DMS 273 (cell line): ENCODE results near the gene DIPK1C.
"Not testable (repeated sequence)": the region's sequence is repeated elsewhere in the genome, so short reads cannot be mapped to it uniquely, and the experiment has no call there.

ENCODE experiments used
- DNase-seq: peaks from one replicate; lab custom pipeline; 2025; ENCODE audit not compliant: unreplicated experiment; lab: John Stamatoyannopoulos, UW

The DIPK1C gene

DNA sequence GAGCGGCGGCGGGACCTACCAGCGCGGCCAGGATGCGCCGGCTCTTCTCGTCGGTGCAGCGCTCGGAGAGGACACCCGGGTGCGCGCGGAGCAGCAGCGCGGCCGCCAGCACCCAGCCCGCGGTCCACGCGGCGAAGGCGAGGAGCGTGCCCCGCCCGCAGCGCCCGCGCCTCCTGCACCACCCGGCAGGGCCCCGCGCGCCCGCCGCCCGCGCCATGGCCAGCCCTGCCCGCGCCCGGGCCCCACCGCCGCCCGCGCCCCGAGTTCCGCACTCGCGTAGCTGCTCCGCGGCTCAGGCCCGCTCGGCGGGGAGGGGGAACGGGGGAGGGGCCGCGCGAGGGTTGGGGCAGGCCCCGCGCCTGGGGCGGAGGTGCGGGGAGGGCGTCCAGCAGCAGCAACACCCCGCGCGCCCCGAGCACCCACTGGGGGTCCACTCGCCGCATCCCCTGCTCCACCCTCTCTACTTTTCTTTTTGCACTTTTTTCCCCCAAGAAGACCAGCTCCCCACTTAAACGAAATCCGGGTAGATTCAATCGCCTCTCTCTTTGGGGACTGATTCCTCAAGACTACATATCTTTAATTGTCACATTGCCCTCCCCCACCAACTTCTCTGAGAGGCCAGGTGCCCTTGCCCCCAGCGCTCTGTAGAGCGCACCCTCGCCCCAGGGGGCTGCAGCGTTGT, at the start of gene DIPK1C:
DIPK1C (minus strand) TSS at position 266 of the 682 bp plus-strand sequence; CDS start at position 217, 49 bp downstream.
- peak; percentile 37 for DNase-seq

DNA sequence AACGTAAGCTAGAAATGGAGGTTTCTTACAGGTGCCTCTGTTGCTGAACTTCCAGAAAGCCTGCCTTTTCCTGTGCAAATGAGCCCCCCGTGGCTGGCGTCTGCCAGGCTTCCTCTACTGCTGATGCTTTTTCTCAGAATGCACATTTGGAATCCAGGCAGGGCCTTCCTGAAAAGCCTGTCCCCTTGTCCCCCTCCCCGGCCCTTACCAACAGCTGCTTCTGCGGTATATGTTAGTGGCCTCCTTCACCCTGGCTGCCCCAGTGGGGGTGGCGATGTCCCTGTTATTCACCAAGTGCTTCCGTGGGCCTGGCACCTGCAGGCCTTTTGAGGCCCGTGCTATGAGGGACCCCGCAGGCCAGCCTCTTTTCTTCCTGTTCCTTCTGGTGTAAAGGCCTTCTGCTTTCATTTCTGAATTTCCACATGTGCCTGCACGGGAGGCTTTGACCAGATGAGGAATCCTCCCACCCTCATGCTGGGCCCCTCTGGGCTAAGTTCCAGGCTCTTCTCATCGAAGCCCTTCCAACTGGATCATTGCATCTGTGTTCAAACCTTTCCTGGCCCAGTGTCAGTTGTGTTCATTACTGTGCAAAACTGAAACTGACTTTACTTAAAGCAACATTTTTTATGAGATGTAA, 49.5 kb upstream of the DIPK1C start:
- DNase-seq = no peak

DNA sequence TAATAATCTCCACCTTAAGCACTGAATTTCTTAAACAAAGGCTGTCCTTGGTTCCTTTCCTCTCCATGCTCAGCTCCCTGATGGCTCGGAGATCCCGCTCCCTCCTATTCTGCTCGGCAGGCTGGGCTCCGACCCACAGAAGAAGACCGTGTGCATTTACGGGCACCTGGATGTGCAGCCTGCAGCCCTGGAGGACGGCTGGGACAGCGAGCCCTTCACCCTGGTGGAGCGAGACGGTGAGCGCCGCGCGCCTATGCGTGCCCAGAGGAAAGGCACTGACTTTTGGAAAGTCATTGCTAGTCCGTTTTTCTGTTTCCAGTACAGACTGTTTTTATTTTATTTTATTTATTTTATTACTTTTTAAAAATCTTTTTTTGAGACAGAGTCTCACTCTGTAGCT, 48.7 kb upstream of the DIPK1C start:
- DNase-seq = no peak

DNA sequence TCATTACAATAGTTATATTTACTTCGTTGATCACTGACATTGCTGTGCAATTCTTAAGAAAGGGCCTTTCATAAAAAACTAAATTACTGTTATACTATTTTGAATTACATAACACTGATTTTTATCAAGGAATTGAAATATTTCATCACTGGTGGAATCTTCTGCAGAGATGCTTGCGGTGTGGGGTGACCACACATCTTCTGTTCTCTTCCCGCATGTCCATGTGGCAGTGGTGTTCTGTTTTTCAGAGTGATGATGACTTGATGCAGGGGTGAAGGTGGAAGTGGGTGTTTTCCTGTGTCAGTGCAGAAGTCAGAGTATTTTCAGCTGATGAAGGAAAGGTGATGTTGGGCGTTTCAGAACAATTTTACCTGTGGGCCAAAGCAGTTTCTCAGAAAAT, 46.0 kb upstream of the DIPK1C start:
- DNase-seq = no peak

DNA sequence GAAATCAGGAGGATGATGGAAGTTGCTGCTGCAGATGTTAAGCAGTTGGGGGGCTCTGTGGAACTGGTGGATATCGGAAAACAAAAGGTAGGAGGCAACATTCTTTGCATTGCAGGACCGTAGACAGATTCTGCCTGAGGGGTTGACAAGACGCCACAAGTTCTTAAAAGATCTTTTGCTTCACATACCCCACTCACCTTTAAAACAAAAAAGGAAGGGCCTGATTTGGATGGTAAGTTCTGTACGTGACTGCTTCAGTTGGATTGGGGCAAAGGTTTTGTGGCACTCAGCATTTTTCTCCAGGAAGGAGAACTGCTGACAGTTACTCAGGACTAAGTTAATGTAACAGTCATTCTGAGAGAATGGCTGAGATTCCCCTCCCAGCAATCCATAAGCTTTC, 44.3 kb upstream of the DIPK1C start:
- DNase-seq = no peak

DNA sequence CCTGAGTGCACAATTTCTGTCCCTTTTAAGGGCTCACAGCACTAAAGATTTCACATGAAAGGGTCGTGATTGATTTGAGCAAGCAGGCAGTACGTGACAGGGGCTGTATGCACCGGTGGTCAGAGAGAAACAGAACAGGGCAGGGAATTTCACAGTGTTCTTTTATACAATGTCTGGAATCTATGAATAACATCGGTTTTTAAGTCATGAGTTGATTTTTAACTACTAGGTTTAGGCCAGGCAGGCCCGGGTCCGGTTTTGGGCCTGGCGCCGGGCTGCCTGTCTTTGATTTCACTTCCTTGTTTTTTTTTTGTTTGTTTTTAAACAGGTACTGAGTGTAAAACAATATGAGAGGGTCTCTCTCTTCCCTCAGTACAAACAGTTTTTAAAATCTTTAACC, 43.7 kb upstream of the DIPK1C start:
- not testable (repeated sequence) for DNase-seq

DNA sequence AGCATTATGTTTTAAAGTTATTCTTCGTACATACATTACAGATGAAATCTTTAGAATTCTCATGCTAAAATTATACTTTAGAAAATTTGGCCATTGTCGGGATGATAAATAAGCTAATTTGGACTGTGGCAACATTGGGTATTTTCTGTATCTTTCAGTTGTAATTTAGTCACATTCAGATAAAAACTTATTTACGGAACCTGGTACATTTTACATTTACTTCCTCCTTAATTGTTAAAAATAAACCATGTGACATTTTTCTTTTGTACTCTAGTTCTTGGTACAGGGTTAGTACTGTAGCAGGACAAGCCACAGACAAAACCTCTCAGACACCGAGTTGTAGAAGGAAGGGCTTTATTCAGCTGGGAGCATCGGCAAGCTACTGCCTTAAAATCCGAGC, 43.3 kb upstream of the DIPK1C start:
- no peak for DNase-seq

DNA sequence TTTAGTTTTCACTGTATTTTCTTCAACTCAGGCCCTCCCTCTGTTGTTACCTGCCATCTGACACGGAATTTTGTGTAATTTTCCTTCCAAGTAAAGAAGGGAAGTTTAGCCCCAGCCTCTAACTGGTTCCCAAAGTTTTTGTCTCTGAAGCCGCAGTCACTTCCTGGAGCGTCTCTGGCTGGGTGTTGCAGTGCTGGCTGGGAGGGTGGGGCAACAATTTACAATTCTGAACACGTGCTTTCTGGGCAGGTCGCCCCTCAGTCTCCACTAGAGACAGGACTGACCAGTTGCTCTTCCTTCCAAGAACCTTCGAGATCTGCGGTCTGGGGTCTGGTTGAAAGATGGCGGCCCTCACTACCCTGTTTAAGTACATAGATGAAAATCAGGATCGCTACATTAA, 42.5 kb upstream of the DIPK1C start:
- DNase-seq = no peak

DNA sequence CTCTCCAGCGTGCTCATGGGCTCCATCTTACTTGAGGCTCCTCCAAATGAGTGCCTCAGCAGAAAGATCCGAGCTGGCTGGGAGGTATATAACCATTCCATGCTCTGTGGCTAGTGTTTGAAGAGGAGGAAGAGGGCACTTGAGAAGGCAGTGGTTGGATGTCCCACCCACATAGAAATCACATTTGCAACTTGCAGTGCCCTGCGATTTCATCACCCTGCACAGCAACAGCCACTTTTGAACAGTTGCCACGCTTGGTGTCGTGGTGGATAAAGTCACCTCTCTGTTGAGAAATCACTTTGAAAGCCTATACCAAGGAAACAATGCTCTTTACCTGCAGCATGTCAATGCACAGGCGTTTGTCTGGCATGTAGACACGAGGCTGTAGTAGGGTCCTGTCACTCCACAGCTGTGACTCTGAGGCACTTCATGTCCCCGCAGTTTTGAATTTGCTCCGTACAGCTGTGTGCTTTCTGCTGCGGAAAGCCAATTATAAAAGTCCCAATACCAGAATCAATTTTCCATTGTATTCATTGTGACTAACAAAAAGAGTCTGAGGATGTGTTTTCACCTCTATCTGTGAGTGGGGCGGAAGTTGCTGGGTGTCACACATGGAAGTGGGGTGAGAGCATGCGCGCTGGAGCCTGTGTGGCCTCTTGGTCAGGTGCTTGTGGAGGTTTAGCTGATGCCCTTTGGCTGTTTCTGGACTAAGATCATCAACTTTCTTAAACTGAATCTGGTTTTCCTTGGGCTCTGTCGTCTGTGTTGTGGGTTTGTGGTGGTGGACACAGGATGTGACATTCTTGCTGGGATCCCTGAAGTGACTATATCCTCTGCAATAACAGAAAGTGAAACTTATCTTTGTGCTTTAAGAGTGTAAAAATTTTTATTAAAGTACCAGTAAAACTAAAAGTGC, 41.9 kb upstream of the DIPK1C start:
- DNase-seq = no peak

DNA sequence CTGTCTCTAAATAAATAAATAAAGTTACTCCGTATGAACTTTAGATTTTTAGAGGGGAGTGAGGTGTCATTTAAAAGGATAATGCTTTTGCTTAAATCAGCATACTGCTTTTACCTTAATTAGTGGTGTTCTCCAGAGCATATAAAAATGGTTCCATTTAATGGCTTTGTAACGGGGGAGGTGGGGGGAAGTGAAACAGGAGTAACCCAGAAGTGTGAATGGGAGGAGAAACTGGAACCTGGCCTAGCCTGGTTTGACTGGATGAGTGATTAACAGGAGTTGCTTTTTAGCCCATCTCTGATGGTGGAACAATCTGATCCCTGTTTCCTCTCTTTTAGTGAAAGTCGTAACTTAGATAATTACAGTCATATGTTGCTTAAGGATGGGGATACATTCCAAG, 40.7 kb upstream of the DIPK1C start:
- no peak for DNase-seq

DNA sequence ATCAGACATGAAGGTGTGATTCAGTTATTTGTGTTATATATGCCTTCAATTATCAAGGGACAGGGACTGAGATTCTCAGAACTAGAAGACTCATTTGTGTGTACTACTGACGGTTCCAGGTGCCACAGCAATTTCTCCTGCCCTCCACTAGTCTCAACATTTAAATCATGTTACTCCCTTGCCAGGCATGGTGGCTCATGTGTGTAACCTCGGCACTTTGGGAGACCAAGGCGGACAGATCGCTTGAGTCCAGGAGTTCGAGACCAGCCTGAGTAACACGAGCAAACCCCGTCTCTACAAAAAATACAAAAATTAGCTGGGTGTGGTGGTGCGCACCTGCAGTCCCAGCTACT, 40.2 kb upstream of the DIPK1C start:
- DNase-seq = peak; percentile 20

DNA sequence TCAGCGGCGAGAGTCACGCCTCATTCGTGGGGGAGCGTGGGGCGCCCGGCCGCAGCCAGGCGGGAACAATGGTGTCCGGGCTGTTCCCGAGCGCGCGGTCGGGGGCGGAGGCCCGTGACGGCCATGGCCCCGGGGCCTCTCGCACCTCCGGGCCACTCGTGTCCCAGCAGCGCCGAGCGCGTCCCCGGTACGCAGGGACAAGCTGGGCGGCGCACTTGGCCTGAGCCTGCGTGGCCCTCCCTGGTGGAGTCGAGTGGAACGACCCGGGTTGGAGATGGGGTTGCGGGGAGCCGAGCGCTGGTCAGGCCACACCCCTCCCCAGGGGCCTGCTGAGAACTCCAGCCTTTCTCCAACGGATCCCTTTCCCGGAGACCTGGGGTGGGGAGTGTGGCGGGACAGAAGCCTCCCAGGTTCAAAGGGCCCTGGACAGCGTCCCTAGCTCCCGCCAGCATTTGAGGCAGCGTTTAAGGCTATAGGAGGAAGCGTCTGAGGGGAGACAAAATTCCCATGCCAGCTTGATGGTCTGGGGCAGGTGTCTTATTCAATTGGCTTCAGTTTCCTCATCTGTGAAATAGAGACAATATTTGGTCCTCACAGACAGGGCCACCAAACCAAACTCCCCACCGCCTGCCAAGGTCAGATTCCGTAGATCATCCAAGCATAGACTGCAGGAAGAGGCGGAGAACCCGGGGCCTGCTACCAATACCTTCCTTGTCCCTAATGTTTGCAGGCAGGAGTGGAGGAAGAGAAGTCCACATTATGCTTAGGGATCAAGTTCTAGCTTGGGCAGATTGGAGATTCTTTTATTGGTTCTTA, 39.6 kb upstream of the DIPK1C start:
- DNase-seq = peak; percentile 66

DNA sequence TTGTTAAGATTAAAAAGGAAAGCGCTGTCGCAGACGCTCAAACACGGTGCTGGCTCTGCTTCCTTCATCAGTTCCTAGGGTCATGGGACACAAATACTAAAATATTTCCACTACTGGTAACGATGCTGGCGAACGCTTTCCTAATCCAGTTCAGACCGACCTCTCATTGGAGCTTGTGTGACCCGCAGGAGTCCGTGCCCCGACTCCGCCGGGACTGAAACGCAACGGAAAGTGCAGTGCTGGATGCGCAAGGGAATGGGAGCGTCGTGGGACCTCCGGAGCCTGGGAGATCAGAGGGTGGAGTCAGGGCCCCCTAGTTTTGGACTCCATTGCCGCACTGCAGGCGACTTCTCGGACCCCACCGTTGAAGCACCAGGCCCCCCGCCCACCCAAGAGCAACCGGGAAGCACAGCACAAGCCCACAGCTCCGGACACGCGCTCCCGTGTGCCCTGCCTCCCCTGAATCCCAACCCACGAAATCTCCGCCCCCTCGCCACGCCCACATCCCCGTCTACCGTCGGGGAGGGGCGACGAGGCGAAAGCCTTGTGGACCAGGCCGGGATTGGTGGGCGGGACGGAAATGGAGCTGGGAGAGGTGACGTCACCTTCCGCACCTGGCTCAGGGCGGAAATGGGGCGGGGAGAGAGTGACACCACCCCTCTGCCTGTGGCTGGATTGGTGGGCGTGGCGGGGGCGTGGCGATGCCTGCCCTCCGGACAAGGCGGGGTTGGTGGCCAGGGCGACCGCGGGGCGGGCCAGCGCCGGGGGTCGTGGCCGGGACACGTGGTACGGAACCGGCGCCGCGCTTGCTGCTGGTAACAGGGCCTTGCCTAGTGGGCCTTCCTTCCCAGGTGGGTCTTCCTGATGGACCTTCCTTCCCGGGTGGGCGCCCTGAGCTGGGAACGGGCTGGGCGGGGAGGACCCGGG, 38.7 kb upstream of the DIPK1C start, which contains the start of gene CNDP2:
CNDP2 (plus strand) TSS at position 783 of the 927 bp plus-strand sequence. CDS start 3,611 bp downstream, outside the sequence.
- DNase-seq = peak; percentile 99

DNA sequence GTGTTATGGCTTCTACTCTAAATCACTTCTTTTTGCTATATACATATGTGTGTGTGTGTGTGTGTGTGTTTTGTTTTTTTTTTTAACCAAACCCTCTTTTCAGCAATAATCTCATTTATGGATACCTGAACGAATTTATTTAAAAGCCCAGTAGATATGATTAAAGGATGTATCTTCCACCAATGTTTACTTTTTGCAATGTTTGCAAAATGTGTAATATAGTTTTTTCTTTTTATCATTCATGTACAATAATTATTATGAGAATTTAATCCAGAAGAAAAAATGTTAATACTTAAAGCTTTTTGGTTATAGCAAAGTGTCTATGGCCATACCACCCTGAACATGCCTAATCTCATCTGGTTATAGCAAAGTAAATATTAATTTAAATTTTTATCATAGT, 37.4 kb upstream of the DIPK1C start:
- DNase-seq = no peak

DNA sequence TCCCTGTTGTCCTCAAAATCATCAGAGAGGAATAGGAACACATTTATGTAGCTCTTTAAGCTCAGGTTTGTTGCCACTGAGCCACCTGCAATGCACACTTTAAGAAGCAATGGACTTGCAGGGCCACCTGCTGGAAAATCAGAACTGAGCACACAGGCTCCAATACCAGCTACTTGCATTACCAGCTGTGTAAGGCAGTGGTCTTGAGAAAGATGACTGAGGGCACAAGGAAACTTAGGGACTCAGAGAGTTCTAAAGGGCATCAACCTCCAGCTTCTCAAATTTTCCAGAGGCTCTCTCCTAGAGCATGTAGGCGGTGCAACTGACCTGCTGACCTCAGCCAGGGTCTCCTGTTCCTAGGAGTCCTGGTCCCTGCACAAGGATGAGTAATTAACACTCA, 36.6 kb upstream of the DIPK1C start:
- peak; percentile 65 for DNase-seq

DNA sequence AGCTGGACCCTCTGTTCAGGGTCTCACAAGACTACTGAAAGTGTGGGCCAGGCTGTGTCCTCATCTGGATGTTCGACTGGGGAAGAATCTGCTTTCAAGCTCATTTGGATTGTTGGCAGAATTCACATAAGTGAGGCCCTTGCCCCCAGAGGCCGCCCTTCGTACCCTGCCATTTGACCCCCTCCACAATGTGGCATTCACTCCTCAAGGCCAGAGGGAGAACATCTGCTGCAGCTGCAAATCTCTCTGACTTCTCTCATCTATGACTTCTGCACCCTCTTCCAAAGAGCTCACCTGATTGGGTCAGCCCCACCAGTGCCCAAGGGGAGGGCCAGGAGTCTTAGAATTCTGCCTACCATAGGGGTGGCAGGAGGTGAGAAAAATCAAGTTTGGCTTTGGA, 35.2 kb upstream of the DIPK1C start:
- DNase-seq = no peak

DNA sequence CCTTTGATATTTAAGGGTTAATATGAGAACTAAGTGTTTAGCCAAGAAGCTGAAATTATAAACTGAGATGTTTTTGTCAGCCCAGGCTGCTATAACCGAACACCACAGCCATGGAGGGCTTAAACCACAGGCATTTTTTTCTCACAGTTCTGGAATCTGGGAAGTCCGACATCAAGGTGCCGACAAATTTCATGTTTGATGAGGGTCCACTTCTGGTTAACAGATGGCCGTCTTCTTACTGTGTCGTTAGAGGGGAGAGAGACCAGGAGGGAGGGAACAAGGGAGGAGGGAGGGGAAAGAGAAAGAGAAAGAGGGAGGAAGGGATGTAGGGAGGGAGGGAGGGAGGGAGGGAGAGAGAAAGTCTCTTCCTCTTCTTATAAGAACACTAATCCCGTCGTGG, 32.6 kb upstream of the DIPK1C start:
- no peak for DNase-seq

DNA sequence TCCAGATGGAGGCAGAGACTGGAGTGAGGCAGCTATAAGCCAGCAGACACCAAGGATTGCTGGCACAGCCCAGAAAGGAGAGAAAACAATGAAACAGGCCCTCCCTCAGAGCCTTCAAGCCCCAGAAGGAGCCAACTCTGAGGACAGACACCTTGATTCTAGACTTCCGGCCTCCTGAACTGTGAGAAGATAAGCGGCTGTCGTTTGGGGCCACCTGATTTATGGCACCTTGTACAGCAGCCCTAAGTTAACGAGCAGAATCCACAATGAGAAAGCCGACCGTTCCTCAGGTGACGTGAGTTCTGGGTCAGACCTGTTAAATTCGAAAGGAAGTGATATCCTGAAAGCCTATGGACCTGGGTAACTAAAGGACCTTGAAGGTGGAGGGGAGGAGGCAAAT, 31.8 kb upstream of the DIPK1C start:
- no peak for DNase-seq

DNA sequence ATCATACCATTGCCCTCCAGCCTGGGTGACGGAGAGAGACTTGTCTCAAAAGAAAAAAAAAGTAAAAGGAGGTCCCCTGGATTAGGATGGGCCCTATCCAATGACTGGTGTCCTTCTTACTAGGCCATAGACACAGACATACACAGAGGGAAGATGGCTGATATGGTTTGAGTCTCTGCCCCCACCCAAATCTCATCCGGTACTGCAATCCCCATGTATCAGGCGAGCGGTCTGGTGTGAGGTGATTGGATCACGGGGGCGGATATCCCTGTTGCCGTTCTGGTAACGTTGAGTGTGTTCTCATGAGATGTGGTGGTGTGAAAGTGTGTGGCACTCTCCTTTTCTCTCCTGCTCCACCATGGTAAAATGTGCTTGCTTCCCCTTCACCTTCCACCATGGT, 31.2 kb upstream of the DIPK1C start:
- DNase-seq = no peak
